Activated B cell treated with CpG ODN at 0.5 μM for 24 hours (primary cell): ENCODE data around the gene P2RY12. TPM values are rescaled to one million over a fixed set of nuclear protein-coding genes. Genes with fewer than 3 reads are reported as not detected.

Experiments used
- ATAC-seq: fragments of 200-7000 bp; cut with Tn5 transposase; one replicate; pipeline ENCODE4 v1.10.0; 2021; ENCODE audit warnings: low read depth, mild to moderate bottlenecking, moderate library complexity
- CTCF ChIA-PET: fragments of 350-600 bp; sonication (Branson Sonifier 250); formaldehyde crosslinking; loops from one replicate; lab custom pipeline; 2021; ENCODE audit warnings: antibody characterized with exemption; lab: Charles Lee
- POLR2A ChIA-PET: fragments of 350-600 bp; sonication (Branson Sonifier 250); formaldehyde crosslinking; loops from one replicate; lab custom pipeline; 2021; ENCODE audit warnings: antibody characterized with exemption; lab: Charles Lee
- DNase-seq: peaks from one replicate; pipeline ENCODE4 v3.0.0; 2022
- H3K27ac Mint-ChIP-seq: one replicate; pipeline ENCODE4 v1.8.0; 2020; ENCODE audit warnings: mixed read lengths
- H3K27me3 Mint-ChIP-seq: one replicate; pipeline ENCODE4 v1.8.0; 2021; ENCODE audit warnings: mixed read lengths
- H3K36me3 Mint-ChIP-seq: one replicate; pipeline ENCODE4 v1.8.0; 2021; ENCODE audit warnings: low read depth, mixed read lengths
- H3K4me1 Mint-ChIP-seq: one replicate; pipeline ENCODE4 v1.8.0; 2021; ENCODE audit warnings: mixed read lengths
- H3K4me3 Mint-ChIP-seq: one replicate; pipeline ENCODE4 v1.8.0; 2020; ENCODE audit warnings: mild to moderate bottlenecking, mixed read lengths
- H3K9me3 Mint-ChIP-seq: one replicate; pipeline ENCODE4 v1.8.0; 2020; ENCODE audit warnings: mixed read lengths
- CTCF ChIP-seq: fragments of 200-600 bp; IDR thresholded peaks from one replicate; pipeline ENCODE4 v1.8.0; 2022; ENCODE audit warnings: antibody characterized with exemption, mild to moderate bottlenecking
- intact Hi-C: fragments of 100-400 bp; cut with micrococcal nuclease; formaldehyde crosslinking; loops from one replicate; pipeline ENCODE4 v1.15.1; 2024
- total RNA-seq: library from RNA; stranded (reverse); gene quantifications from 2 replicates; pipeline ENCODE4 v1.2.3, GENCODE V29; 2022

The P2RY12 gene
- total RNA-seq, 1 donor from 2014 or later, result 0.58 TPM

GRCh38 chr3:151305775-151306151 is 78.8 kb downstream of the P2RY12 start:
- intact Hi-C loops, result no loop called here
- Mint-ChIP-seq H3K36me3 (no peaks in the 10 kb centered on the region), H3K4me3 (no peak overlapping the region), H3K4me1 (no peaks in the 10 kb centered on the region), H3K27ac (no peak overlapping the region), H3K27me3 (peaks cover 5% of the 10 kb centered on the region), H3K9me3 (no peaks in the 10 kb centered on the region)
- DNase-seq (no peak), ATAC-seq (no peak)
- TF ChIP-seq CTCF, result no peak
- ChIA-PET POLR2A (no interaction called here), CTCF (interaction anchor here (0.6 kb wide), 1 partner anchor 138 kb away, joined by 3 read pairs; no protein-coding TSS in a partner anchor)

GRCh38 chr3:151305060-151305774 is 79.3 kb downstream of the P2RY12 start:
- ATAC-seq (no peak), DNase-seq (no peak)
- TF ChIP-seq CTCF, result no peak
- Mint-ChIP-seq H3K27me3 (peaks cover 6% of the 10 kb centered on the region), H3K36me3 (no peaks in the 10 kb centered on the region), H3K4me3 (no peak overlapping the region), H3K4me1 (no peaks in the 10 kb centered on the region), H3K27ac (no peak overlapping the region), H3K9me3 (no peaks in the 10 kb centered on the region)
- POLR2A ChIA-PET, result interaction anchor here (0.6 kb wide), 1 partner anchor 13 kb away, joined by 4 read pairs; no protein-coding TSS in a partner anchor
- CTCF ChIA-PET, result interaction anchor here (0.6 to 1.4 kb wide), 2 partner anchors 23 to 137 kb away, joined by 3 to 4 read pairs; no protein-coding TSS in a partner anchor
- intact Hi-C loops, result no loop called here

- ATAC-seq, result no peak
- intact Hi-C loops, result no loop called here
- CTCF ChIA-PET, result interaction anchor here (0.7 to 1.4 kb wide), 2 partner anchors 24 to 32 kb away, joined by 3 to 4 read pairs; no protein-coding TSS in a partner anchor
- no peak for TF ChIP-seq CTCF
- H3K9me3 Mint-ChIP-seq, result no peaks in the 10 kb centered on the region
- H3K27me3 Mint-ChIP-seq, result peaks cover 6% of the 10 kb centered on the region
- H3K27ac Mint-ChIP-seq, result no peak overlapping the region
- H3K4me3 Mint-ChIP-seq, result no peak overlapping the region
- POLR2A ChIA-PET, result no interaction called here
- no peaks in the 10 kb centered on the region for H3K36me3 Mint-ChIP-seq
- no peak for DNase-seq
- no peaks in the 10 kb centered on the region for H3K4me1 Mint-ChIP-seq
Observed at GRCh38 chr3:151303751-151304150, 80.8 kb downstream of the P2RY12 start.

DNA sequence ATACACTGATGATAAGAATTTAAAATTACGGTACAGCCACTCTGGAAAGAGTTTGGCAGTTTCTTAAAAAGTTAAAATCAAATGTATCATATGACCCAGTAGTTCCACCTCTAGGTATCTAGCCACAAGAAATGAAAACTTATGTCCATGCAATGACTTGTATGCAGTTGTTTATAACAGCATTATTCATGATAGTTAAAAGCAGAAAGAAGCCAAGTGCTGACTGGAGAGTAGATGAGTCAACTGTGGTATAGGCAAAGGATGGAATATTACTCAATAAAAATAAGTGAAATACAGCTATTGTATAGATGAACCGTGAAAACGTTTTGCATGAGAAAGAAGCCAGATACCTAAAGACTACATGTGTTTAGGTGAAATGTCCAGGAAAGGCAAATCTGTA is 82.8 kb downstream of the P2RY12 start:
- Mint-ChIP-seq H3K4me3 (no peak overlapping the region), H3K36me3 (no peaks in the 10 kb centered on the region), H3K27ac (no peak overlapping the region), H3K4me1 (no peaks in the 10 kb centered on the region), H3K9me3 (no peaks in the 10 kb centered on the region), H3K27me3 (peaks cover 6% of the 10 kb centered on the region)
- no peak for DNase-seq
- no peak for ATAC-seq
- intact Hi-C loops, result no loop called here
- CTCF ChIA-PET, result no interaction called here
- no peak for TF ChIP-seq CTCF
- POLR2A ChIA-PET, result no interaction called here

DNA sequence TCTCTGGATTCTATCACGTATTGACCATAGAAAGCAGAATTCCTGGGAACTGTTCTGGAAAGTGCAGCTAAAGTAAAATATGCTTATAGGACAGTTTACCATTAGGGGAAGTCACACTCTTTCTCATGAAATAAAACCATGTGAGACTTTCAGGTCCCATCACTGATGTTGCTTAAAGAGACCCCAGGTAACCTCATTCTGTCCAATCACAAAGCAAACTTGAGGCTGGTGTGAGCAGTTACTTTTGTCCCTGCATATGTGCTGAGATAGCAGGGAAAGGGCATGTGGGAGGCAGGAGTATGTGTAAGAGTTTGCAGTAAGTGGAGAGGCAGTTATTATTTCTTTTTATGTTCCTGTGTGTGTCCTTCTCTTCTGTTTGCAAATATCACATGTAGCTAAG is 84.0 kb downstream of the P2RY12 start:
- intact Hi-C loops, result no loop called here

More for the DNA sequence above, 84.0 kb downstream of the P2RY12 start:
- DNase-seq (no peak), ATAC-seq (no peak)
- Mint-ChIP-seq H3K27ac (no peak overlapping the region), H3K9me3 (no peaks in the 10 kb centered on the region), H3K4me1 (no peaks in the 10 kb centered on the region), H3K27me3 (peaks cover 6% of the 10 kb centered on the region), H3K36me3 (no peaks in the 10 kb centered on the region), H3K4me3 (no peak overlapping the region)
- ChIA-PET POLR2A (no interaction called here), CTCF (no interaction called here)
- TF ChIP-seq CTCF, result no peak
